Motor neuron (in vitro differentiated cells): Measurements from ENCODE around the gene ITGA11. TPM values are rescaled to one million over a fixed set of nuclear protein-coding genes. Genes with fewer than 3 reads are reported as not detected.

Source experiments
- ATAC-seq, 8 experiments: fragments of 200-7000 bp; cut with Tn5 transposase; replicated peaks in 6 of 8; 2 replicates each; pipeline ENCODE4 v1.8.0; 2021; ENCODE audit warnings: mild to moderate bottlenecking in 8 of 8, moderate library complexity in 8 of 8
- H3K27ac ChIP-seq, 2 donors: fragments of 250-450 bp; sonication (Bioruptor Pico); 2 replicates each; pipeline ENCODE4 v1.9.0; 2021; ENCODE audit warnings: antibody characterized with exemption in 2 of 2, mild to moderate bottlenecking in 2 of 2, moderate library complexity in 1 of 2
- H3K4me1 ChIP-seq, 2 donors: fragments of 250-450 bp; sonication (Bioruptor Pico); replicated peaks in 1 of 2; 2 replicates each; pipeline ENCODE4 v1.6.1; 2021; ENCODE audit warnings: antibody characterized with exemption in 2 of 2, mild to moderate bottlenecking in 2 of 2, moderate library complexity in 1 of 2
- H3K4me3 ChIP-seq, 5 donors: fragments of 250-450 bp; sonication (Bioruptor Pico); 2 replicates each; pipeline ENCODE4 v1.9.0; 2021; ENCODE audit warnings: antibody characterized with exemption in 5 of 5, mild to moderate bottlenecking in 5 of 5, moderate library complexity in 4 of 5
- WGBS, 10 experiments: fragments of 450-650 bp; shearing (Covaris generic); methylation state at CpG; one replicate each; pipeline ENCODE4 v1.0.0; 2022; 5-methylcytosine and 5-hydroxymethylcytosine counted together
- in situ Hi-C, 9 experiments: fragments of 400-800 bp; cut with MboI; loops; one replicate each; pipeline ENCODE4 v1.15.0; 2021; ENCODE audit warnings: low sequenced_read_pairs in 9 of 9, low pct_unique_long_range_greater_than_20kb in 2 of 9; ENCODE audit not compliant: unreplicated experiment in 9 of 9
- total RNA-seq, 8 experiments: library from RNA; unstranded; fragments of 300-600 nt; gene quantifications; 2 replicates each; pipeline versions ENCODE4 v1.2.3 to v1.2.4, GENCODE V29; 2022

The ITGA11 gene
- total RNA-seq, 8 experiments from 2014 or later = 0.27 to 35.0 (median 0.78) TPM

DNA sequence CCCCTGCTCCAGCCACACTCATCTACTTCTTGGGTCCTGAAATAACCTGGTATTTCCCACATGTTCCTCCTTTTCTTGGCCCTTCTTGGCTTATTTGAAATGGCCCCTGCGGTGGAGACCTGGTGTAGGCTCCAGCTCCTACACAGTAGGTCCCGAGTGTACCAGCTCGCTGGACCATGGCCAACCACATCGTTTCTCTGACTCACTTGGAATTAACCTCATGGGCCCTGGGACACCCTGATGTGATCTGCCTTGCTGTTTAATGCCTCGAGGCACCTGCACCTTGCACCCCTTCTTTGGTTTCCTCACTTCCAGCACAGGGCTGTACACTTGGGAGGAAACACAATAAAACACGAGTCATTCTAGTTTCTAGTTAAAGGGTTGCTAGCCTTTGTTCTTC lies 94.1 kb downstream of the ITGA11 start:
- Histone ChIP-seq H3K4me1 (peaks cover 0 to 7% of the 10 kb centered on the region in 2 donors), H3K4me3 (no peak overlapping the region), H3K27ac (no peak overlapping the region)
- in situ Hi-C loops = no loop called here
- 40 to 83% (median 66%) methylated on average over 1 to 5 of the region's 6 CpGs; no CpG with 5 or more reads in 4 of the 10 experiments for WGBS, 10 experiments
- ATAC-seq = no peak

- in situ Hi-C loops = no loop called here
- ATAC-seq = no peak
- 43 to 90% (median 73%) methylated on average over 2 to 6 of the region's 7 CpGs; no CpG with 5 or more reads in 4 of the 10 experiments for WGBS, 10 experiments
- H3K4me1 ChIP-seq = peaks cover 0 to 4% of the 10 kb centered on the region in 2 donors
- no peak overlapping the region for H3K4me3 ChIP-seq
- no peak overlapping the region for H3K27ac ChIP-seq
Observed at GRCh38 chr15:68336516-68336915, 95.4 kb downstream of the ITGA11 start.

GRCh38 chr15:68335655-68336054 lies 96.3 kb downstream of the ITGA11 start:
- Histone ChIP-seq H3K27ac (no peak overlapping the region), H3K4me1 (peaks cover 0 to 5% of the 10 kb centered on the region in 2 donors), H3K4me3 (no peak overlapping the region)
- 100% methylated on average over 2 of the region's 14 CpGs; no CpG with 5 or more reads in 9 of the 10 experiments for WGBS, 10 experiments
- in situ Hi-C loops = no loop called here
- ATAC-seq = no peak

GRCh38 chr15:68335251-68335650 lies 96.7 kb downstream of the ITGA11 start:
- WGBS, 10 experiments = 100% methylated on average over 1 of the region's 1 CpG; no CpG with 5 or more reads in 8 of the 10 experiments
- Histone ChIP-seq H3K4me1 (peaks cover 0 to 8% of the 10 kb centered on the region in 2 donors), H3K27ac (no peak overlapping the region), H3K4me3 (no peak overlapping the region)
- peak in 2 of 8 experiments; percentile 17 to 76 for ATAC-seq
- in situ Hi-C loops = no loop called here

DNA sequence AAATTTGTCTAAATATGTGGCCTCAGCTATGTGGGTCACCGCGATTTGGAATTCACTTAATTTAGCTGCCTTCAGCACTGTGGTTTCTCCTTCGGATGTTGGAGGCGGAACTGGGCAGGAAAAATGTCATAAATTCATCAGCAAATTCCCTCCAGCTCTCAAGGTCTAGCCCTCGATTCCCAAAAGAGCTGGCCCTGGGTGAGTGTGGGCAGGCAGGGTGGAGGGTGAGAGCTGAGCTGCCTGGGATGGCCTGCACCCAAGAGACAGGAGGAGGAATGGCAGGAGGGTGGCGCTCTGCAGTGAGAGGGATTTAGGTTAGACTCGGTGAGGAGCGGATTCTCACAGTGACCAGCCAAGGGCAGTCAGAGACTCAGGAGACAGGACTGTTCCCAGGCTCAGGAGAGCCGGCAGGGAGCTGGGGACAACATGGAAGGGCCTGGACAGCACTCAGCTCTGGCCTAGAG lies 97.3 kb downstream of the ITGA11 start:
- peaks cover 0 to 11% of the 10 kb centered on the region in 2 donors for H3K4me1 ChIP-seq
- no peak overlapping the region for H3K27ac ChIP-seq
- peak in 3 of 8 experiments; percentile 13 to 55 (median 35) for ATAC-seq
- no peak overlapping the region for H3K4me3 ChIP-seq
- in situ Hi-C loops = no loop called here
- 14 to 100% (median 67%) methylated on average over 2 to 6 of the region's 9 CpGs; no CpG with 5 or more reads in 3 of the 10 experiments for WGBS, 10 experiments

GRCh38 chr15:68333775-68334470 lies 98.0 kb downstream of the ITGA11 start:
- Histone ChIP-seq H3K27ac (no peak overlapping the region), H3K4me3 (no peak overlapping the region), H3K4me1 (peaks cover 0 to 11% of the 10 kb centered on the region in 2 donors)
- in situ Hi-C loops = no loop called here
- ATAC-seq = peak in 3 of 8 experiments; percentile 40 to 96 (median 89)
- WGBS, 10 experiments = 60 to 100% (median 86%) methylated on average over 1 to 4 of the region's 8 CpGs; no CpG with 5 or more reads in 4 of the 10 experiments

DNA sequence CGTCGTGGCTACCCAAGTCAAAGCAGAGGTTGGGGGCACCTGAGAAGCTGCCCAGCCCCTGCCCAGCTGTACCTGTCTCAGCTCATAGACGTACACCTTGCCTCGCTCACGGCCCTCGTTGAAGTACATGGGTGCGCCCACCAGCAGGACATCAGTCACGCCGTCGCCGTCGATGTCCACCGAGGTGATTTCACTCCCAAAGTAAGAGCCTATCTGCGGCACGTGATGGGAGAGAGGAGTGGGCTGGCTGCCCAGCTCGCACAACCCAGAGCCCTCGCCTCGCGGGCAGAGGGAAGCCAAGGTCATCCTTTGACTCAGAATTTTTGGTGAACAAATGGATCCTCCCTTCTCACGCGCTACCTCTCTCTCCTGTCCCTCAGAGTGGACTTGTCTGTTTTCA lies 99.7 kb downstream of the ITGA11 start:
- Histone ChIP-seq H3K4me3 (no peak overlapping the region), H3K4me1 (peaks cover 0 to 11% of the 10 kb centered on the region in 2 donors), H3K27ac (no peak overlapping the region)
- WGBS, 10 experiments = 87 to 100% (median 95%) methylated on average over 1 to 9 of the region's 21 CpGs
- in situ Hi-C loops = no loop called here
- no peak for ATAC-seq

- 21 to 67% (median 54%) methylated on average over 1 to 5 of the region's 10 CpGs; no CpG with 5 or more reads in 5 of the 10 experiments for WGBS, 10 experiments
- Histone ChIP-seq H3K27ac (no peak overlapping the region), H3K4me3 (no peak overlapping the region), H3K4me1 (peaks cover 0 to 11% of the 10 kb centered on the region in 2 donors)
- ATAC-seq = peak in 2 of 8 experiments; percentile 27 to 29
- in situ Hi-C loops = no loop called here
Observed at GRCh38 chr15:68330901-68331300, 101.1 kb downstream of the ITGA11 start.

DNA sequence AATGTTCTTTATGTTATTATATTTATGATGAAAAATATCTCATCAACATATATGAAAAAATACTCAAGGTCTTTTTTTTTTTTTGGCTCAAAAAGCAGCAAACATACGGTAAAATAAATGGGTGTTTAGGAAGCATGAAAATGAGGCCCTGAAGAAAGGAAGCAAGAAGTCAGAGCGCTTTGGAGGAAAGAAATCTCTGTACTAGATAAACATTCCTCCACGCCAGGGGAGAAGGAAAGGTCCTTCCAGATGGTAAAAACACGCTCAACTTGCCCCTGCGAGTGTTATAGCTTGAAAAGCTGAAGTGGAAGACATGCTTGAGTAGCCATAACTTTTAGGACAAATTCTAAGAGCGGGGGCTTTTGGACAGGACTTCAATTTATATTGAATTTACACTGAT lies 101.5 kb downstream of the ITGA11 start:
- in situ Hi-C loops = no loop called here
- H3K4me1 ChIP-seq = peaks cover 0 to 11% of the 10 kb centered on the region in 2 donors
- H3K4me3 ChIP-seq = no peak overlapping the region
- WGBS, 10 experiments = 42 to 89% (median 65%) methylated on average over 2 to 6 of the region's 6 CpGs
- H3K27ac ChIP-seq = no peak overlapping the region
- no peak for ATAC-seq

DNA sequence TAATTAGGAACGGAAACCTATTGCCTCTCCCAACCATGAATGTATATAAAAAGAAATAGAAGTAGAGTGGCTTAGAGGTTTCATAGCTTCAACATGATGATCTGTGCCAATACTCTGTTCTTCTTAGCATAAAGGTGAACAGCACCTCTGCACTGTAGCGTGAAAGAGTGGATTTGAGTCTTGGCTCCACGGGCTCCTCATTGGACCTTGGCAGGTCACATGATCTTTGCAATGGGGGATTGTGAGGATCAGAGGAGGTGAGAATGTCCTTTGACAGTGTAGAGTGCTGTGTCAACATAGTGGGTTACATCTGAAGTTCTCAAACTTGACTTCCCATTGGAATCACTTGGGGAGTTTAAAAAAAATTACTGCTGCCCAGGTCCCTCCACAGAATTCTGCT lies 103.0 kb downstream of the ITGA11 start:
- in situ Hi-C loops = no loop called here
- peaks cover 0 to 11% of the 10 kb centered on the region in 2 donors for H3K4me1 ChIP-seq
- no peak for ATAC-seq
- H3K4me3 ChIP-seq = no peak overlapping the region
- WGBS, 10 experiments = 83 to 100% (median 95%) methylated on average over 1 to 3 of the region's 3 CpGs; no CpG with 5 or more reads in 4 of the 10 experiments
- no peak overlapping the region for H3K27ac ChIP-seq

GRCh38 chr15:68328443-68328842 lies 103.5 kb downstream of the ITGA11 start:
- WGBS, 10 experiments = 0 to 100% (median 0%) methylated on average over 1 to 2 of the region's 8 CpGs; no CpG with 5 or more reads in 3 of the 10 experiments
- in situ Hi-C loops = no loop called here

DNA sequence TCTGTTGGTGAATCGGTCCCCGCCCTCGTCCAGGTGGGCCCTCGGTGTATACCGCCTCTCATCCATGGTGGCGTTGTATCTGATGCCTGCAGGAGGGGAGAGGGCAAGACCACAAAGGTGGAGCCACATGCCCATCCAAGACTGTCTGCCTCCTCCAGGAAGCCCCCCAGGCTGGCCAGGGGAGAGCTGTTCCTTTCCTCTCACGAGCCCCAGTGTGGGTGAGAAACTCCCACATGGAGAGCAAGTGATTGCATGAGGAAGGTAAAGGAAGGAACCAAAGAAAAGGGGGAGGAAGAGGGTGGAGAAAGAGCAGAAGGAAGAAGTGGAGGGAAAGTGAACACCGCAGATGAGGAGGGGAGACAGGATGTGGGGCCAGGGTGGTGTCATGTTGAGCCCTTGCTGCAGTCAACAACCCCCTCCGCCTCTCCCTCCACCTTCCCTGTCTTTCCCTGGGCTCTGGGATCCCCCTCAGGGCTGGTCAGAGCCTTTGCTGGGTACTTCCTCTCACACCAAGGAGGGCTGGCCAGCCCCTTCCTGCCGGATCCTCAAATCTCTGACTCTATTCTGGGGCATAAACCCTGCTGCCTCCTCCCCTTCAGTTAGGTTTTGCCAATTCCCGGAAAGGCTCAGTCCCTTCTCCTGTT lies 105.1 kb downstream of the ITGA11 start:
- WGBS, 10 experiments = 50 to 100% (median 83%) methylated on average over 1 to 9 of the region's 11 CpGs; no CpG with 5 or more reads in 5 of the 10 experiments
- in situ Hi-C loops = no loop called here
- Histone ChIP-seq H3K27ac (no peak overlapping the region), H3K4me1 (peaks cover 0 to 11% of the 10 kb centered on the region in 2 donors), H3K4me3 (no peak overlapping the region)
- no peak for ATAC-seq

More at GRCh38 chr15:68328443-68328842, 103.5 kb downstream of the ITGA11 start:
- no peak overlapping the region for H3K27ac ChIP-seq
- H3K4me1 ChIP-seq = peaks cover 0 to 11% of the 10 kb centered on the region in 2 donors
- ATAC-seq = peak in 5 of 8 experiments; percentile 31 to 100 (median 69)
- no peak overlapping the region for H3K4me3 ChIP-seq

DNA sequence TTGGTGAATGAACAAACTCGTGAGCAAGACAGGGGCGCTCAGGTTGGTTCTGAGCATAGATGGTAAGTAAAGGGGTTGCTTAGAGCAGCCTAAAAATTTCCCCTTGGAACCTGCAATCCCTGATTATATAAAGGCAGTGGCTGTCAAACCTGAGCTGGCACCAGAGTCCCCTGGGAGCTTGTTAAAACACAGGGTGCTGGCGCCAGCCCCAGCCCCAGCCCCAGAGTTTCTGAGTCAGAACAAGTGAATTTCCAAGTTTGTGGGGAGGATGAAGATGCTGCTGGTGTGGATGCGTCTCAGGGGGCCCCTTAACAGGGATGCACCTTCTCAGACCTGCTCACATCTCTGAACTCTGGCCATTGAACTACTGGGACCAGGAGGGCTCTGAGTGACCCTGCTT lies 106.2 kb downstream of the ITGA11 start:
- Histone ChIP-seq H3K4me3 (no peak overlapping the region), H3K4me1 (peaks cover 0 to 6% of the 10 kb centered on the region in 2 donors), H3K27ac (no peak overlapping the region)
- in situ Hi-C loops = no loop called here
- no peak for ATAC-seq
- 39 to 100% (median 73%) methylated on average over 1 to 4 of the region's 4 CpGs; no CpG with 5 or more reads in 3 of the 10 experiments for WGBS, 10 experiments
